Ecto neural progenitor cell (in vitro differentiated cells): Measurements from ENCODE around the gene PHF3.

Experiments used
- DNase-seq: peaks from one replicate; pipeline ENCODE4 v3.0.0-alpha.2; 2018; ENCODE audit warnings: low spot score

The PHF3 gene

DNA sequence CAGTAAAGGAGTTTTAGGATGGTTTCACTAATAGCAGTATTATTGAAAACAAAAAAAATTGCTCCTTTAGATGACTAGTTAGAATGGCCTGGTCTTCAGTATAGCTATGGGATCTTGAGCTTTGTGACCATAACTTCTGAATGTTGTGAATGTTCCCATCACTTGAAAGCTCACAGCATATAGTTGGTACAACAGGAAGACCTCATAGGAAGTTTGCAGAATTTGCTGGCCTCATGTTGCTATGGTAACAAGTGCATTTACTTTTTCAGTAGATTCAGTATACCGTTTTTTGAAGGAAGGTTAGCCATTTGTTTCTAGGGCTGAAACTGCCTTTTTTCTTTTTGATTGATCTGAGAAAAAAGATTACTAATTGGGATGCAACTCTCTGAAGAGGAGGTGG is 8.3 kb downstream of the PHF3 start:
- no peak for DNase-seq

DNA sequence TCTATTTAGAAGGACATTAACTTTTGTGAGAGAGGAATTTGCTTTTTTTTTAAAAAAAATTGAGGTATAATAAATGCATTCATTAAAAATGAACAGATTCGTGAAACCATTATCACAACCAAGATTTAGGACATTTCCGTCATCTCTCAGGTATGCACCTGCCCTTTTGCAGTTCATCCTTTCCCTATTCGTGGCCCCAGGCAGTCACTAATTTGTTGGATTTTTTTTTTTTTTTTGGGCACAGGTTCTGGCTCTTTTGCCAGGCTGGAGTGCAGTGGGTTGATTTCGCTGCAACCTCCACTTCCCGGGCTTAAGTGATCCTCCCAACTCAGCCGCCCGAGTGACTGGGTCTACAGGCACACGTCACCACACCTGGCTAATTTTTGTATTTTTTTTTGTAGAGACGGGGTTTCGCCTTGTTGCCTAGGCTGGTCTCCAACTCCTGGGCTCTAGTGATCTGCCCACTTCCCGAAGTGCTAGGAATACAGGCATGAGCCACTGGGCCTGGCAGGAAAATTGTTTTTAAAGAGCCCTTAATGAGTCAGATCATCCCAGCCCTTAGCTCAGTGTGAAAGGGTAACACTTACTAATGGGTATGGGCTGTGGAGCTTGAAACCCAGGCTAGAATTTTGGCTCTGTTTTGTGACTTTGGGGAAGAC is 9.2 kb downstream of the PHF3 start:
- DNase-seq, result no peak

DNA sequence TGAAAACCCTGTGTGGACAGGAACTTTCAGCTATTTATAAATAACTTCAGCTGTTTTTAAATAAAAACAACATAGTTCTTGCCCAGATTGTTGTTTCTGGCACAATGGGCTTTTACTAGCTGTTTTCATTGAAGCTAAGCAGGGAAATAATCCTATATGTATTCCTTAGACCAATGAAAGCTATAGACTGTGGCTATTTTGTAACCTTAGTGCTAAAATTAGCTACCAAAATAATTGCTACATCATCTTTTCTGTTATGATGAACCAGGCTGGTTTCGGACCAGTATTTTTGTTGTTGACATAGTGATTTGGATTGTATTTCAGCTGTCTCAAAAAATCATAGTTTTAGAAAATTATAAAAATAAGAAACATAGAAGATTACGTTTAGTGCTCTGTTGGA is 13.7 kb downstream of the PHF3 start:
- no peak for DNase-seq

- no peak for DNase-seq
Measured at GRCh38 chr6:63649847-63650265, 14.3 kb downstream of the PHF3 start.

- no peak for DNase-seq
Measured at GRCh38 chr6:63652980-63653379, 17.4 kb downstream of the PHF3 start.

DNA sequence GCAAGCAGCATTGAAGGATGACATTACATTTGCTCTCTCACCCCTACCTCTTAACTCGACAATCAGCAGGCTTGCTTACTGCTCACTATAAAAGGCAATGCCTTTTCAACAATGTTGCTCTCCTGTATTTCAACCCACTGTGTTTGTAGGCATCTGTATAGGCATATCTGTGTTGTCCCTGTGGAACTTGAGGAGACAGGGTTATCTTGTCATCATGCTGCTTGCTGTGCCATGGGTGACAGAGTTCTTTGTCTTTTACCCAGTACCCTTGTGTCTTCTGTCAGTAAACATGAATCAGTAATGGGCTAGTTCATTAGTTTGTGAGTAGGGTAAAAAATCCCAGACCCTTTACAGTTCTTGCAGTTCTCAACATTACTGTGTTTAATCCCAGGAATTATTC is 25.2 kb downstream of the PHF3 start:
- no peak for DNase-seq

GRCh38 chr6:63661769-63662168 is 26.2 kb downstream of the PHF3 start:
- DNase-seq, result no peak

- no peak for DNase-seq
Measured at GRCh38 chr6:63663147-63663955, 27.7 kb downstream of the PHF3 start.

- DNase-seq, result no peak
Measured at GRCh38 chr6:63663956-63664281, 28.3 kb downstream of the PHF3 start.

DNA sequence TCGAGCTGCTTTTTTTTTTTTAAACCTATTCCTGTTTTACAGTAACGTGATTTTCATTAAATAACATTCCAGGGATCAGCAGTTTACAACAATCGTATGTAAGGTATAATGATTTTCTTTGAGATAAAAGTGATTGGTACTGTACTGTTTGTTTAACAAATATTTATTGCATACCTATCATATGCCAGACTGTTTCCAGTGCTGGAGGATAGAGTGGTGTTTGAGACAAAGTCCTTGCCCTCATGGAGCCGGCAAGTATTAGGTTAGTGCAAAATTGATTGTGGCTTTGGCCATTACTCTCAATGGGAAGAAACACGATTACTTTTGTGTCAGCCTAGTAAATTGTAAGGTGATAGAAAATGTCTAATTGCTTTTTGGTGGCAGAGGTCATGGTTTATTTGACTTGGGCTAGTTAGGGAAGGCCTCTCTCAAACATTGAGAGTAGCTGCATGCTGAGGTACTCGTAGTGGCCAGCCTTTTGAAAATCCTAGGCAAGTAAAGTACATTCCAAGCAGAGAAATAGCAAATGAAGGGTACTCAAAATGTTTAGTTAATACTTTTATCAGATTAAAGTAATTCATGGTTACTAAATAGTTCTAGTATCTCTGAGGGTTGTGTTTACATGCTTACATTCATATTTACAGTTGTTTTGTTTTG is 35.6 kb downstream of the PHF3 start:
- no peak for DNase-seq

DNA sequence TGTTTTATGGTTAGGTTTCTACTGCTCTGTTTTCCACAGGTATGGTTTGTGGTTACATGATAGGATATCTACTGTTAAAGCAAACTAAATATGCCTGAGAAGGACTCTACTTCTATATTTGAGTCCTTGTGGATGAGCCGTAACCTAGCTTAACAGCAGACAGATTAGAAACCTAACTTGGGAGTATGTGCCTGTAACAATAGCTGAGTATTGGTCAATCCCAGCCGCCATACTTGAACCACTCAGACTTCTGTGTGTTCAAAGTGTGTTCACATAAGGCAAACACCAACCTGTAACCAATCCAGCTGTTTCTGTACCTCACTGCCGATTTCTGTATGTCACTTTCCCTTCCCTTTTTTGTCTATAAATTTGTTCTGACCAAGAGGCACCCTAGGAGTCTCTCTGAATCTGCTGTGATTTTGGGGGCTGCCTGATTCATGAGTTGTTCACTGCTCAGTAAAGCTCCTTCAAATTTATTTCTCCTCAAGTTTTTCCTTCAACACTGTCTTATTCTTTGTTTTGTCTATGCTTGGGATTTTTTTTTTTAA is 37.1 kb downstream of the PHF3 start:
- no peak for DNase-seq

DNA sequence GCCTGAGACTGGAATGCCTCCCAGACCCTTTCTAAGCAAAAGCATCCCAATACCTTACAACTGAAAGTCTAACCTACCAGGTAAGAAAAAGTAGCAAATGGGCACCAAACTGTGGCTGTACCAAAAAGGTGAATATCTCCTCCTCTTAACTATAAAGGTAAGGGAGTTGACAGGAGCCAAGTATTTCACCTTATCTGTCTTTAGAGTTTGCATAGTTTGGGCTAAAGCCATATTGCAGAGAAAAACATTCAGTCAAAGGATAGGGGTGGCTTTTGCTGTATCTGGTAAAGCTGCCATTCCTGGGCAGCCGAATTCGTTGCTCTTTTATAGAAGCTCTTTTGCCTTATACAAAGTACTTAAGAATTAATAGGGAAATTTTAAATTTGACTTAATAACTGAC is 38.1 kb downstream of the PHF3 start:
- DNase-seq, result no peak

DNA sequence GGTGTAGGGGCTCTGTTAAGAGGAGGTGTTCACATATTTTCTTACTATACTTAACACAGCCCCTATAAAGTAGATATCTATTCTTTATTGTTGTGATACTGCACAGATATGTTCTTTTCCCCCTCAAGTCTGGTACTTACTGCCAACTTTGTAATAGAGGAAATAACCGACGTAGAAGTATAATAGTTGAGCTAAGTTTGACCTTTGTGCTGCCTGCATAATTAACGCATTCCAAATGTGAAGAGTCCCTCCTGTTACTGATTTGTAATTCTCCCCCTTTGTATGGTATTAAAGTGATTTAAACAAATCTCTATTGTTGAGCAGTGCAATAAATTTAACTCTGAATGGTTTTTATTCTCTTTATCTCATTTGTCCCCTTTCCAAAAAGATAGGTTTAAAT is 39.0 kb downstream of the PHF3 start:
- DNase-seq, result no peak

- no peak for DNase-seq
Measured at GRCh38 chr6:63675138-63675537, 39.5 kb downstream of the PHF3 start.

GRCh38 chr6:63676412-63677114 is 41.0 kb downstream of the PHF3 start:
- no peak for DNase-seq

- no peak for DNase-seq
Measured at GRCh38 chr6:63677282-63677681, 41.7 kb downstream of the PHF3 start.

- DNase-seq, result no peak
Measured at GRCh38 chr6:63683071-63683603, 47.5 kb downstream of the PHF3 start.

DNA sequence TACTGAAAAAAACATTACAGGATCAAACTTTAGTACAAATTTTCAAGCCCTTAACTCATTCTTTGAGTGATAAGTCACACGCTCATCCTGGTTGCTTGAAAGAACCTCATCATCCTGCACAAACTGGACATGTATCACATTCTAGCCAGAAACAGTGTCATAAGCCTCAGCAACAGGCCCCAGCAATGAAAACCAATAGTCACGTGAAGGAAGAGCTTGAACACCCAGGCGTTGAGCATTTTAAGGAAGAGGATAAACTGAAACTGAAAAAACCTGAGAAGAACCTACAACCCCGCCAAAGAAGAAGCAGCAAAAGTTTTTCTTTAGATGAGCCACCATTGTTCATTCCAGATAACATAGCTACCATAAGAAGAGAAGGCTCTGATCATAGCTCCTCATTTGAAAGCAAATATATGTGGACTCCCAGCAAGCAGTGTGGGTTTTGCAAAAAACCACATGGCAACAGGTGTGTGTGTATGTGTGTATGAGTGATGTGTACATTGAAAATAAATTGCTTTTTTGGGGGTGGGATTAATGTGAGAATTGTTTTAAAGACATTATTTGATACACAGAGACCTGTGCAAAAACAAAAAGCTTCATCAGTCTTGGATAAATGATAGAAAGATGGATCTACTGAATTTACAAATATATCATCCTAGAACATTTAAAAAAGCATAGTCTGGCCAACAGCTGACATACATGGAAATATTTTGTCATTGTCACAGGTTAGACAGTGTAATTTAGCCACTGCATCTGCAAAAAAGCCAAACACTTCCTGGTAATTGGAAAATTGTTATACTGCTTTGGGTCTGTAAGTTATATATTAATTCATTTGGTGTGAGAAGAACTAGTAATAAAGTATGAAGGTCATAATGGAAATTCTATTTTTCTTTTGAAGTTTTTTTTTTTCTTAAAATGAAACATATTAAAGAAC is 50.1 kb downstream of the PHF3 start:
- no peak for DNase-seq

DNA sequence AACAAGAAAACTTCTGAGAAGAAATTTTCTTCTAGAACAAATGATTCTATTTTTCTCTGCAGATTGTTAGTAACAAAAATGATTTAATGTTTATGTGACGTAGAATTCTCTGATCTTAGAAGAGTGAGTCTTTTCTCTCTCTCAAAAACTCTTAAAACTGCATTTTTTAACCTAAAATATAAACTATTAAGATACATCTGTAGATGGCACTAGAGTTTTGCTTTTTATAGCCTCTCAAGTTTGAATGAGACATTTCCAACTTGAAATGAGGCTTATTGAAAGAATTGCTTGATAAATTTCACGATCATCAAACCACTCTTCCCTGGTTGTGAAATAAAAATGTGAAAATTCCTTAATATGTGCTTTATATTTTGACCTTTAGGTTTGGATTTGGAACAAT is 53.8 kb downstream of the PHF3 start:
- no peak for DNase-seq

GRCh38 chr6:63690221-63690620 is 54.6 kb downstream of the PHF3 start:
- DNase-seq, result no peak

GRCh38 chr6:63705707-63706106 is 70.1 kb downstream of the PHF3 start:
- no peak for DNase-seq
